ENCODE results near the gene SPTBN1. TPM values are rescaled to one million over a fixed set of nuclear protein-coding genes. Genes with fewer than 3 reads are reported as not detected.

The SPTBN1 gene
- total and polyA plus RNA-seq, 2 of the 4 experiments (the other 2 are of a cell fraction): 49.1 to 241 TPM

DNA sequence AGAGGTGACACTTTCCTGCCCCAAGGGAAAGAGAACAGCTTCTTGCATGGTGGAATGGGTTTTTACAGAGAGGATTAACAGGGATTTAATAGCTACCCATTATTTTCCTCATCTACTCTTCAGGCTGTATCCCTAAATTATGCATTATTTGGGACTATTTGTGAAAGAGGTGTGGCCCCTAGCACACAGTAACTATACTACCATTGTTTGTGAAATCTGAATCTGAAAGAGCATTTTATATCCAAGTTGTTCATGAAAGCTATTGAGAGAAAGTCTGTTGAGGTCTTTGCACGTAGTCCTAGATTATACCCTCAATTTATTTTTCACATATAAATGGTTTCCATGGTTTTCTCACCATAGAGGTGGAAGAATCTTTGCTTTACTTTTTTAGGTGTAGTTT is 78.1 kb downstream of the SPTBN1 start:
- Histone ChIP-seq H3K27ac (ENCODE audit: insufficient read depth, low read length) (no peak overlapping the region), H3K9ac (ENCODE audit: low read depth, low read length) (no peak overlapping the region), H3K4me3 (ENCODE audit: insufficient read depth, low read depth, low read length) (no peak overlapping the region), H3K14ac (replicated peaks; ENCODE audit: low read depth, low read length) (no peak overlapping the region), H4K91ac (ENCODE audit: insufficient read depth, low read depth, low read length) (no peak overlapping the region), H3K9me3 (ENCODE audit: control insufficient read depth, insufficient read depth, low read length) (no peaks in the 10 kb centered on the region), H3K36me3 (ENCODE audit: control insufficient read depth, insufficient read depth, low read length) (peaks cover 10% of the 10 kb centered on the region), H3K4me2 (ENCODE audit: low read depth, low read length) (no peak overlapping the region), H3K4me1 (ENCODE audit: control insufficient read depth, insufficient read depth, low read length) (peaks cover 4% of the 10 kb centered on the region), H3K18ac (ENCODE audit: low read depth, low read length) (no peak overlapping the region), H3K56ac (ENCODE audit: extremely low read depth, insufficient read depth, low read length) (no peak overlapping the region), H4K5ac (ENCODE audit: low read depth, low read length) (no peak overlapping the region), H3K4ac (ENCODE audit: low read depth, low read length) (no peak overlapping the region), H2AK5ac (ENCODE audit: low read depth, low read length) (no peak overlapping the region), H3K9me1 (ENCODE audit: insufficient read depth, low read length) (peaks cover 12% of the 10 kb centered on the region), H3K23ac (ENCODE audit: low read depth, low read length) (no peak overlapping the region), H2BK120ac (ENCODE audit: low read depth, low read length) (no peak overlapping the region), H2AK9ac (replicated peaks; ENCODE audit: low read depth, low read length, poor library complexity) (no peak overlapping the region), H2BK20ac (ENCODE audit: low read depth, low read length) (no peak overlapping the region), H2BK15ac (ENCODE audit: low read depth, low read length) (no peak overlapping the region; the same call in 2 of the 3 replicates), H3K27me3 (ENCODE audit: control insufficient read depth, insufficient read depth, low read length) (no peaks in the 10 kb centered on the region), H2AFZ (replicated peaks; ENCODE audit: low read length, poor library complexity) (no peak overlapping the region), H4K20me1 (ENCODE audit: insufficient read depth, low read length) (peaks cover 16% of the 10 kb centered on the region; the same call in 1 of the 2 replicates), H4K8ac (ENCODE audit: low read depth in 2 of 2, low read length in 2 of 2) (no peak overlapping the region), H3K79me1 (ENCODE audit: low read depth in 1 of 2, low read length in 2 of 2) (peaks cover 49 to 79% of the 10 kb centered on the region in 2 experiments), H2BK5ac (ENCODE audit: low read depth, low read length, poor library complexity, severe bottlenecking) (no peak overlapping the region)
- ChIA-PET CTCF (no interaction called here), POLR2A (ENCODE audit: unreplicated experiment) (no interaction called here)
- in situ Hi-C loops (cut with MboI; ENCODE audit: low sequenced_read_pairs) (no loop called here), dilution Hi-C loops (cut with HindIII; ENCODE audit: low sequenced_read_pairs, unreplicated experiment) (no loop called here), intact Hi-C loops (cut with micrococcal nuclease) (no loop called here)
- no peak for ATAC-seq (ENCODE audit: low read depth)
- WGBS, 2 experiments (ENCODE audit: extremely low coverage in 2 of 2, insufficient read length in 1 of 2): no CpG with 5 or more reads among the region's 1 CpG
- TF ChIP-seq RAD21 (IDR thresholded peaks at IDR 0.05; ENCODE audit: low read length) (no peak), RFX5 (IDR thresholded peaks at IDR 0.05; ENCODE audit: low read depth, low read length) (no peak), MAZ (IDR thresholded peaks at IDR 0.05; ENCODE audit: borderline replicate concordance, low read depth, low read length) (no peak), MAFK (IDR thresholded peaks at IDR 0.05; ENCODE audit: low read depth, low read length) (no peak), FOS (IDR thresholded peaks at IDR 0.05; ENCODE audit: low read depth, low read length) (no peak)
- TF ChIP-seq, protein P1, sequence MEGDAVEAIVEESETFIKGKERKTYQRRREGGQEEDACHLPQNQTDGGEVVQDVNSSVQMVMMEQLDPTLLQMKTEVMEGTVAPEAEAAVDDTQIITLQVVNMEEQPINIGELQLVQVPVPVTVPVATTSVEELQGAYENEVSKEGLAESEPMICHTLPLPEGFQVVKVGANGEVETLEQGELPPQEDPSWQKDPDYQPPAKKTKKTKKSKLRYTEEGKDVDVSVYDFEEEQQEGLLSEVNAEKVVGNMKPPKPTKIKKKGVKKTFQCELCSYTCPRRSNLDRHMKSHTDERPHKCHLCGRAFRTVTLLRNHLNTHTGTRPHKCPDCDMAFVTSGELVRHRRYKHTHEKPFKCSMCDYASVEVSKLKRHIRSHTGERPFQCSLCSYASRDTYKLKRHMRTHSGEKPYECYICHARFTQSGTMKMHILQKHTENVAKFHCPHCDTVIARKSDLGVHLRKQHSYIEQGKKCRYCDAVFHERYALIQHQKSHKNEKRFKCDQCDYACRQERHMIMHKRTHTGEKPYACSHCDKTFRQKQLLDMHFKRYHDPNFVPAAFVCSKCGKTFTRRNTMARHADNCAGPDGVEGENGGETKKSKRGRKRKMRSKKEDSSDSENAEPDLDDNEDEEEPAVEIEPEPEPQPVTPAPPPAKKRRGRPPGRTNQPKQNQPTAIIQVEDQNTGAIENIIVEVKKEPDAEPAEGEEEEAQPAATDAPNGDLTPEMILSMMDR (conservative IDR thresholded peaks at IDR 0.05; ENCODE audit: low read depth, low read length): no peak
- TF ChIP-seq, protein P2, sequence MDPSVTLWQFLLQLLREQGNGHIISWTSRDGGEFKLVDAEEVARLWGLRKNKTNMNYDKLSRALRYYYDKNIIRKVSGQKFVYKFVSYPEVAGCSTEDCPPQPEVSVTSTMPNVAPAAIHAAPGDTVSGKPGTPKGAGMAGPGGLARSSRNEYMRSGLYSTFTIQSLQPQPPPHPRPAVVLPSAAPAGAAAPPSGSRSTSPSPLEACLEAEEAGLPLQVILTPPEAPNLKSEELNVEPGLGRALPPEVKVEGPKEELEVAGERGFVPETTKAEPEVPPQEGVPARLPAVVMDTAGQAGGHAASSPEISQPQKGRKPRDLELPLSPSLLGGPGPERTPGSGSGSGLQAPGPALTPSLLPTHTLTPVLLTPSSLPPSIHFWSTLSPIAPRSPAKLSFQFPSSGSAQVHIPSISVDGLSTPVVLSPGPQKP (IDR thresholded peaks at IDR 0.05; ENCODE audit: borderline replicate concordance, low read depth, low read length): no peak
- DNase-seq: no peak
- no TSS peak for BruUV-seq (replicated peaks)

Data from IMR-90 (cell line).